ENCODE results near the gene CLOCK. TPM values are rescaled to one million over a fixed set of nuclear protein-coding genes. Genes with fewer than 3 reads are reported as not detected.

The CLOCK gene
- total RNA-seq, 4 donors from 2014 or later: 23.0 to 32.1 (median 27.8) TPM

DNA sequence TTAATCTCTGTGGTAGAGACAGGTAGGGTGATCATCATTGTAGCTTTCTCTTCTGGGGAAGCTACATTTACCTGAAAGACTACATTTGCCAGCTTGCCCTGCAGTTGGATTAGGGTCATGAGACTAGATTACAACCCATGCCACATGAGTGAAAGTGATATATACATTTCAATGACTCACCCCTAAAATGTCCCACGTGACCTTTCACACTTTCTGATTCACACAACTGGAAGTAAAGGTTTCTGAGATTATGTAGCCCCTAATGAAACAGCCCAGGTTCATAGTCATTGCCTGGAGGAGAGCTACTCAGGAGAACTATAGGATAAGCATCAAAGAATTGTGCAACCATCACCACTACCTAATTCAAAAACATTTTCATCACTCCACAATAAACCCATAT lies 27.5 kb upstream of the CLOCK start:
- Histone ChIP-seq H3K4me3 (no peak overlapping the region), H3K9me3 (no peaks in the 10 kb centered on the region), H3K27me3 (no peaks in the 10 kb centered on the region), H3K36me3 (no peaks in the 10 kb centered on the region), H3K4me1 (no peaks in the 10 kb centered on the region), H3K27ac (no peak overlapping the region)
- no peak for DNase-seq
- TF ChIP-seq, protein P1, sequence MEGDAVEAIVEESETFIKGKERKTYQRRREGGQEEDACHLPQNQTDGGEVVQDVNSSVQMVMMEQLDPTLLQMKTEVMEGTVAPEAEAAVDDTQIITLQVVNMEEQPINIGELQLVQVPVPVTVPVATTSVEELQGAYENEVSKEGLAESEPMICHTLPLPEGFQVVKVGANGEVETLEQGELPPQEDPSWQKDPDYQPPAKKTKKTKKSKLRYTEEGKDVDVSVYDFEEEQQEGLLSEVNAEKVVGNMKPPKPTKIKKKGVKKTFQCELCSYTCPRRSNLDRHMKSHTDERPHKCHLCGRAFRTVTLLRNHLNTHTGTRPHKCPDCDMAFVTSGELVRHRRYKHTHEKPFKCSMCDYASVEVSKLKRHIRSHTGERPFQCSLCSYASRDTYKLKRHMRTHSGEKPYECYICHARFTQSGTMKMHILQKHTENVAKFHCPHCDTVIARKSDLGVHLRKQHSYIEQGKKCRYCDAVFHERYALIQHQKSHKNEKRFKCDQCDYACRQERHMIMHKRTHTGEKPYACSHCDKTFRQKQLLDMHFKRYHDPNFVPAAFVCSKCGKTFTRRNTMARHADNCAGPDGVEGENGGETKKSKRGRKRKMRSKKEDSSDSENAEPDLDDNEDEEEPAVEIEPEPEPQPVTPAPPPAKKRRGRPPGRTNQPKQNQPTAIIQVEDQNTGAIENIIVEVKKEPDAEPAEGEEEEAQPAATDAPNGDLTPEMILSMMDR (IDR thresholded peaks at IDR 0.05): no peak
- no peak for TF ChIP-seq POLR2A (IDR thresholded peaks at IDR 0.05)

DNA sequence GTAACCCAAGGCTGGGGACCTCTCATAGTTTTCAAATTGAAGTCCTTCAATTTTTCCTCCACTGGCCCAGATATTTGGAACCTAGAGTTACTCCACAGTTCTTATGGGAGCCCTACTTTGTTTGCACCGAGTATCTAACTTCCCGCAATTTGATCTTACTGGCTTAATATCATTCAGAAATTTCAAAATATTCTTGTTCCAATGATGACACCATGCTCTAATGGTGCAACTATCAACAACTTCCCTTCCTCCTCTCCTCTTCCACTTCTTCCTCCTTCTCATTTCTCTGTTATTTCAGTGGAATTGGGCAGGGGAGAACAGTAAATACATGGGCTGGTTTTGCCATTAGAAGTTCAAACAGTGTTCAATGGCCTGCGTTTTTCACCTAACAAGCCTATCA lies 25.1 kb upstream of the CLOCK start:
- Histone ChIP-seq H3K9me3 (no peaks in the 10 kb centered on the region), H3K4me1 (no peaks in the 10 kb centered on the region), H3K4me3 (no peak overlapping the region), H3K27me3 (no peaks in the 10 kb centered on the region), H3K36me3 (no peaks in the 10 kb centered on the region), H3K27ac (no peak overlapping the region)
- DNase-seq: no peak
- TF ChIP-seq POLR2A (IDR thresholded peaks at IDR 0.05): no peak
- TF ChIP-seq, protein P1 (IDR thresholded peaks at IDR 0.05): no peak

DNA sequence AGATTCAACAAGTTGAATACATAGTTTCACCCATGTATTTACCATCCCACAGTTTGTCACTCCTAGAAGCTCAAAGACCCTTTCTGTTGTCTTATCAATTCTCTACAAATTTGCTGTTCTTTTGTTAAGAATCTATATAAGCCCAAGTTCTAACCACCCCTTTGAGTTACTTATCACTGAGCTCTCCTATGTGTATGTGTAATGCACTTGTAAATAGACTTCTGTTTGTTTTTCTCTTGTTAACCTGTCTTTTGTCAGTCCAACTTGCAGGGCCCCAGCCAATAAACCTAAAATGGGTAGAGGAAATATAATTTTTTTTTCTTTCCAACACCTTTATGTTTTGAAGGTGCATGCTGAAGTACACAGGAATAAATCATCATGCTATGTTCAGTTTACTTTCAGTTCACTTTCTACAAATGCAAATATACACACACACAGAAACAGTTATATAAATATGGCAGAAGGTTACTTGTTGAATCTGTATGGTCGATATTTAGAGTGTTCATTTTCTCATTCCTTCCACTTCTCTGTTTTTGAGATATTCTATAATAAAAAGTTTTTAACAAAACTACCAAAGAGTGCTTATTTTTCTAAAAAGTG lies 22.3 kb upstream of the CLOCK start:
- Histone ChIP-seq H3K9me3 (no peaks in the 10 kb centered on the region), H3K27me3 (no peaks in the 10 kb centered on the region), H3K27ac (no peak overlapping the region), H3K4me3 (no peak overlapping the region), H3K4me1 (no peaks in the 10 kb centered on the region), H3K36me3 (no peaks in the 10 kb centered on the region)
- DNase-seq: no peak
- no peak for TF ChIP-seq POLR2A (IDR thresholded peaks at IDR 0.05)
- TF ChIP-seq, protein P1 (IDR thresholded peaks at IDR 0.05): no peak

DNA sequence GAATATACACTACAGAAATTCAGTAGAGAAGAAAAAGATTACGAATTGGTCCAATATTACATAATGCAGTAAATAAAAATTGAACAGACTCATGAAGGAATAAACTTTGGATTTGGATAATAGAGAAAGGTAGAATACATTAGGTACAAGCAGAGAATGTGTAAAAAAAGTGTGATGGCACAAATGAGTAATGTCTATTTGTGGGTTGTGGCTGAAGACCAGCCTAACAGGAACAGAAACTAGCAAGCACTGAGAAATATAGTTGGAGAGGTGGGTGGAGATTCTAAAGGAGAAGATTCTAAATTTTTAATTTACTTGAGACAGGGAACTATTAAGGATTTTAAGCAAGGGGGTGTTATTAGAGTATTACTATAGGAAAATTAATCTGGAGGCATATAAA lies 15.2 kb upstream of the CLOCK start:
- no peaks in the 10 kb centered on the region for H3K27me3 ChIP-seq

DNA sequence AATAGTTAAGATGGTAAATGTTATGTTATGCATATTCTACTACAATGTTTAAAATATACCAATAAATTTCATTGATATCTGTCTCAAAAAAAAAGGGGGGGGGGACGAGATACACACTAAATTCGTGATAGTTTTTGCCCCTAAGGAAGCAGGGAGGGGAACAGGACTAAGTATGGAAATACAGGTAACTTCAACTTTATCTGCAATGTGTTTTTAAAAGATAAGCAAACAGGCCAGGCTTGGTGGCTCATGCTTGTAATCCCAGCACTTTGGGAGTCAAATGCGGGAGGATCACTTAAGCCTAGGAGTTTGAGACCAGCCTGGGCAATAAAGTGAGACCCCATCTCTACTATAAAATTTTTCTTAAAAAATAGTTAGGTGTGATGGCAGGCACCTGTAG lies 13.4 kb upstream of the CLOCK start:
- no peaks in the 10 kb centered on the region for H3K4me1 ChIP-seq
- H3K9me3 ChIP-seq: no peaks in the 10 kb centered on the region
- TF ChIP-seq, protein P1 (IDR thresholded peaks at IDR 0.05): no peak
- no peak for TF ChIP-seq POLR2A (IDR thresholded peaks at IDR 0.05)
- no peak overlapping the region for H3K27ac ChIP-seq
- H3K27me3 ChIP-seq: no peaks in the 10 kb centered on the region
- DNase-seq: no peak
- H3K4me3 ChIP-seq: no peak overlapping the region
- no peaks in the 10 kb centered on the region for H3K36me3 ChIP-seq

More for the DNA sequence above, 15.2 kb upstream of the CLOCK start:
- H3K36me3 ChIP-seq: no peaks in the 10 kb centered on the region
- H3K9me3 ChIP-seq: no peaks in the 10 kb centered on the region
- TF ChIP-seq POLR2A (IDR thresholded peaks at IDR 0.05): no peak
- TF ChIP-seq, protein P1 (IDR thresholded peaks at IDR 0.05): no peak
- H3K4me3 ChIP-seq: no peak overlapping the region
- H3K4me1 ChIP-seq: no peaks in the 10 kb centered on the region
- no peak for DNase-seq
- no peak overlapping the region for H3K27ac ChIP-seq
